CD4-positive, alpha-beta T cell (primary cell): ENCODE data around the gene MPV17. TPM values are rescaled to one million over a fixed set of nuclear protein-coding genes. Genes with fewer than 3 reads are reported as not detected.

ENCODE experiments used
- ATAC-seq: fragments of 200-7000 bp; cut with Tn5 transposase; one replicate; pipeline ENCODE4 v1.10.0; 2022; ENCODE audit warnings: mild to moderate bottlenecking; ENCODE audit not compliant: poor library complexity
- CTCF ChIA-PET: fragments of 350-600 bp; sonication (Branson Sonifier 250); formaldehyde crosslinking; loops from one replicate; lab custom pipeline; 2021; ENCODE audit warnings: antibody characterized with exemption, inconsistent platforms; lab: Charles Lee
- POLR2A ChIA-PET: fragments of 350-600 bp; sonication (Branson Sonifier 250); formaldehyde crosslinking; loops from one replicate; lab custom pipeline; 2021; ENCODE audit warnings: antibody characterized with exemption, inconsistent platforms; lab: Charles Lee
- DNase-seq, 14 experiments: peaks; one replicate each; pipeline ENCODE4 v3.0.0-alpha.2; 2013 to 2020; ENCODE audit warnings: mixed read lengths in 2 of 14
- H3K27ac ChIP-seq, 2 donors: one replicate each; pipeline versions ENCODE4 v1.5.1 to v1.7.0; 2013; ENCODE audit warnings: low read length in 2 of 2, low read depth in 1 of 2, mild to moderate bottlenecking in 1 of 2
- H3K27me3 ChIP-seq, 2 experiments: 1 replicate in 1 of 2; 2 replicates in 1 of 2; pipeline versions ENCODE4 v1.6.1 to v1.7.0; 2013; ENCODE audit warnings: low read length in 2 of 2, control low read depth in 1 of 2, mild to moderate bottlenecking in 1 of 2, moderate library complexity in 1 of 2; ENCODE audit not compliant: insufficient read depth in 2 of 2, control insufficient read depth in 1 of 2
- H3K36me3 ChIP-seq: one replicate; pipeline ENCODE4 v1.6.1; 2013; ENCODE audit warnings: low read length, control low read depth; ENCODE audit not compliant: insufficient read depth
- H3K4me1 ChIP-seq: one replicate; pipeline ENCODE4 v1.6.1; 2013; ENCODE audit warnings: low read length, control low read depth; ENCODE audit not compliant: insufficient read depth
- H3K4me3 ChIP-seq: one replicate; pipeline ENCODE4 v1.5.1; 2013; ENCODE audit warnings: mild to moderate bottlenecking, low read length, moderate library complexity
- H3K9me3 ChIP-seq, 2 experiments: 1 replicate in 1 of 2; 2 replicates in 1 of 2; pipeline versions ENCODE4 v1.6.1 to v1.7.0; 2013; ENCODE audit warnings: low read length in 2 of 2, mild to moderate bottlenecking in 2 of 2, control low read depth in 1 of 2, moderate library complexity in 1 of 2; ENCODE audit not compliant: control insufficient read depth in 1 of 2, insufficient read depth in 1 of 2
- H3K27ac Mint-ChIP-seq: one replicate; pipeline ENCODE4 v1.8.0; 2020; ENCODE audit warnings: mixed read lengths
- H3K27me3 Mint-ChIP-seq: one replicate; pipeline ENCODE4 v1.8.0; 2021; ENCODE audit warnings: mixed read lengths
- H3K36me3 Mint-ChIP-seq: one replicate; pipeline ENCODE4 v1.8.0; 2021; ENCODE audit warnings: low read depth, mixed read lengths
- H3K4me1 Mint-ChIP-seq: one replicate; pipeline ENCODE4 v1.8.0; 2021; ENCODE audit warnings: low read depth, mixed read lengths
- H3K4me3 Mint-ChIP-seq: one replicate; pipeline ENCODE4 v1.8.0; 2020; ENCODE audit warnings: mild to moderate bottlenecking, mixed read lengths
- H3K9me3 Mint-ChIP-seq: one replicate; pipeline ENCODE4 v1.8.0; 2020; ENCODE audit warnings: mixed read lengths
- CTCF ChIP-seq: fragments of 200-600 bp; IDR thresholded peaks from one replicate; pipeline ENCODE4 v1.8.0; 2022; ENCODE audit warnings: antibody characterized with exemption, mild to moderate bottlenecking
- intact Hi-C, 2 experiments: fragments of 100-400 bp; cut with DNase I in 1 of 2; cut with micrococcal nuclease in 1 of 2; formaldehyde crosslinking; loops; one replicate each; pipeline versions ENCODE4 v1.15.1 to v1.9.0; 2023 to 2025; cut with DNase I, micrococcal nuclease
- total RNA-seq, 174 experiments: library from RNA in 2 of 174; stranded (reverse) in 2 of 174; gene quantifications; one replicate each; pipeline ENCODE4 v1.2.3 and lab custom pipeline; 2021 to 2026

The MPV17 gene
- total RNA-seq, 2 experiments from 2014 or later, result 29.3 to 31.0 TPM

- H3K4me3 Mint-ChIP-seq, result no peak overlapping the region
- TF ChIP-seq CTCF, result no peak
- peaks cover 10% of the 10 kb centered on the region for H3K4me1 Mint-ChIP-seq
- no peak overlapping the region for H3K27ac Mint-ChIP-seq
- Histone ChIP-seq H3K36me3 (no peaks in the 10 kb centered on the region), H3K9me3 (no peaks in the 10 kb centered on the region), H3K27me3 (peaks cover 0 to 4% of the 10 kb centered on the region in 2 experiments), H3K4me1 (peaks cover 6% of the 10 kb centered on the region), H3K4me3 (no peak overlapping the region), H3K27ac (no peak overlapping the region)
- H3K27me3 Mint-ChIP-seq, result peaks cover 23% of the 10 kb centered on the region
- intact Hi-C loops, result no loop called here
- no peaks in the 10 kb centered on the region for H3K36me3 Mint-ChIP-seq
- CTCF ChIA-PET, result interaction anchor here (0.7 kb wide), 1 partner anchor 19 kb away, joined by 3 read pairs; no protein-coding TSS in a partner anchor
- H3K9me3 Mint-ChIP-seq, result no peaks in the 10 kb centered on the region
- POLR2A ChIA-PET, result no interaction called here
- no peak for DNase-seq
- ATAC-seq, result no peak
Observed at GRCh38 chr2:27298391-27299080, 24.4 kb downstream of the MPV17 start.

GRCh38 chr2:27297195-27297594 lies 25.7 kb downstream of the MPV17 start:
- ChIA-PET POLR2A (no interaction called here), CTCF (no interaction called here)
- Mint-ChIP-seq H3K27ac (no peak overlapping the region), H3K9me3 (no peaks in the 10 kb centered on the region), H3K36me3 (no peaks in the 10 kb centered on the region), H3K4me3 (no peak overlapping the region), H3K4me1 (no peaks in the 10 kb centered on the region), H3K27me3 (peaks cover 26% of the 10 kb centered on the region)
- intact Hi-C loops, result no loop called here
- Histone ChIP-seq H3K4me1 (no peaks in the 10 kb centered on the region), H3K27me3 (peaks cover 0 to 4% of the 10 kb centered on the region in 2 experiments), H3K36me3 (no peaks in the 10 kb centered on the region), H3K27ac (no peak overlapping the region), H3K4me3 (no peak overlapping the region), H3K9me3 (no peaks in the 10 kb centered on the region)
- no peak for ATAC-seq
- TF ChIP-seq CTCF, result no peak
- DNase-seq, result no peak

- Mint-ChIP-seq H3K27ac (no peak overlapping the region), H3K4me1 (no peaks in the 10 kb centered on the region), H3K9me3 (no peaks in the 10 kb centered on the region), H3K4me3 (no peak overlapping the region), H3K36me3 (no peaks in the 10 kb centered on the region), H3K27me3 (peaks cover 32% of the 10 kb centered on the region)
- TF ChIP-seq CTCF, result no peak
- ATAC-seq, result no peak
- Histone ChIP-seq H3K4me1 (no peaks in the 10 kb centered on the region), H3K36me3 (no peaks in the 10 kb centered on the region), H3K4me3 (no peak overlapping the region), H3K27ac (no peak overlapping the region), H3K27me3 (peaks cover 4 to 8% of the 10 kb centered on the region in 2 experiments), H3K9me3 (no peaks in the 10 kb centered on the region)
- ChIA-PET CTCF (interaction anchor here (1.1 kb wide), 1 partner anchor 17 kb away, joined by 3 read pairs; no protein-coding TSS in a partner anchor), POLR2A (no interaction called here)
- intact Hi-C loops, result no loop called here
- DNase-seq, result no peak
Observed at GRCh38 chr2:27296481-27296880, 26.4 kb downstream of the MPV17 start.
